GM12892 (cell line): ENCODE data around the gene FBLN2.

ENCODE experiments used
- DNase-seq: peaks from one replicate; pipeline ENCODE4 v3.0.0; 2011; ENCODE audit not compliant: insufficient read length
- FAIRE-seq: peaks from 2 replicates; lab custom pipeline; 2011; peaks lifted over from hg19 to GRCh38; lab: Jason Lieb, UNC
- POLR2A ChIP-seq: IDR thresholded peaks from 2 replicates; pipeline ENCODE4 v1.6.1; 2011; ENCODE audit warnings: low read depth, low read length, control low read depth
- POLR2AphosphoS5 ChIP-seq: IDR thresholded peaks from 2 replicates; pipeline ENCODE4 v1.6.1; 2011; ENCODE audit warnings: low read depth, low read length, control low read depth
- TAF1 ChIP-seq: IDR thresholded peaks from 2 replicates; pipeline ENCODE4 v1.6.1; 2011; ENCODE audit warnings: low read depth, mild to moderate bottlenecking, control low read depth, low read length, borderline replicate concordance

The FBLN2 gene

DNA sequence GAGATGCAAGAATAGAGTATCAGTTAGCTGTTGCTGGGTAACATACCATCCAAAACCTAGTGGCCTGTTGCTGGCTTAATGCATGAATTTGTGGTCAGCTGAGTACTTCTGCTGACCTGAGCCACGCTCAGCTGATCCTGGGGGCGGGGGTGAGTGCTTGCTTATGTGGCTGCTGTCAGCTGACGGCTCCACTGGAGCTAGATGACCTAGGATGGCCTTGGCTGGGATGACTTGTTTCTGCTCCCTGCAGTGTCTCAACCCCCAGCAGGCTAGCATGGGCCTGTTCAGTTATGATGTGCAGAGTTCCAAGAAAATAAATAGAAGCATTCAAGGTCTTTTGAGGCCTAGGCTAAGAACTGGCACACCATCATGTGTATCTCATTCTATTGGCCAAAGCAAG is 63.9 kb downstream of the FBLN2 start:
- no peak for TF ChIP-seq POLR2A
- no peak for TF ChIP-seq POLR2AphosphoS5
- no peak for TF ChIP-seq TAF1
- FAIRE-seq (no peak), DNase-seq (no peak)

DNA sequence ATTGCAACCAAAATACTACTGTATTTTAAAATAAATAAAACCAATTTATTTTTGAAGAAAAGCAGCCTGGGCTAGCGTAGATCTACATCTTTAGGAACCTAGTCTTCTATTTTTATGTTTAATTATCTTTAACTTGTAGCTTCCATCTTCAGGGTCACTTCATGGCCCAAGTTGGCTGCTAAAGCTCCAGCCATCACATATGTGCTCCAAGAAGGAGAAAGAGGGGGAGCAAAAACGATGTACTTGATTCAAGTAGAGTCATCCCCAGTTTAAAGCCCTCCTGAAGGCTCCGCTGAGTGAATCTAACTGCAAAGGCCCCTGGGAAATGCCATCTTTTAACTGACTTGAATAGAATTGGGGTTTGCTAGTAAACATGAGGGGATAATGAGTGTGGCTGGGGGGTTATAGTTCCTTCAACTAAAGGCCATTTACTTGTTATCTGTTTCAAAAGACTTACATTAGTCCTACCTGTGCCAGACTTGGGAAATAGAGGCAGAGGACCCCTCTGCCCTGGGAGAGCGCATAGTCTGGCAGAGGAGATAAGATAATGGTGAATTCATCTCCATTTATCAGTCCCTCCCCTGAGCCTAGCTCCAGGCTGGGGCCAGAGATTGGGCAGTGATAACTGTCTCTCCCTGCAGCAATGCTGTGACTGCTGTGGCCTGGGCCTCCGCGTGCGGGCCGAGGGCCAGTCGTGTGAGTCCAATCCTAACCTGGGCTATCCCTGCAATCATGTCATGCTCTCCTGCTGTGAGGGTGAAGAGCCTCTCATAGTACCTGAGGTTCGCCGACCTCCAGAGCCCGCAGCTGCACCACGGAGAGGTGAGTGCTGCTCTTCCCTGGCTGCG is 64.6 kb downstream of the FBLN2 start:
- no peak for DNase-seq
- TF ChIP-seq POLR2AphosphoS5 (no peak), POLR2A (no peak), TAF1 (no peak)
- FAIRE-seq: no peak

DNA sequence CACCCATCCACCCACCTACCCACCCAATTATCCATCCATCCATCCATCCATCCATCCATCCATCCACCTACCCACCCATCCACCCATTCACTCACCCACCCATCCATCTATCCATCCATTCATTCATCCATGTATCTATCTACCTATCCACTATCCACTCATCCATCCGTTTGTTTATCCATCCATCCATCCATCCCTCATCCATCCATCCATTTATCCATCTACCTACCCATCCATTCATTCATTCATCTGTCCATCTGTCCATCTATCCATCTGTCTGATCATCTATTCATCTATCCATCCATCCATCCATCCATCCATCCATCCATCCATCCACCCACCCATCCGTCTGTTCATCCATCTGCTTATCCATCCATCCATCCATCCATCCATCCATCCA is 65.7 kb downstream of the FBLN2 start:
- DNase-seq: no peak
- FAIRE-seq: no peak
- TF ChIP-seq POLR2AphosphoS5: no peak
- no peak for TF ChIP-seq POLR2A
- no peak for TF ChIP-seq TAF1

DNA sequence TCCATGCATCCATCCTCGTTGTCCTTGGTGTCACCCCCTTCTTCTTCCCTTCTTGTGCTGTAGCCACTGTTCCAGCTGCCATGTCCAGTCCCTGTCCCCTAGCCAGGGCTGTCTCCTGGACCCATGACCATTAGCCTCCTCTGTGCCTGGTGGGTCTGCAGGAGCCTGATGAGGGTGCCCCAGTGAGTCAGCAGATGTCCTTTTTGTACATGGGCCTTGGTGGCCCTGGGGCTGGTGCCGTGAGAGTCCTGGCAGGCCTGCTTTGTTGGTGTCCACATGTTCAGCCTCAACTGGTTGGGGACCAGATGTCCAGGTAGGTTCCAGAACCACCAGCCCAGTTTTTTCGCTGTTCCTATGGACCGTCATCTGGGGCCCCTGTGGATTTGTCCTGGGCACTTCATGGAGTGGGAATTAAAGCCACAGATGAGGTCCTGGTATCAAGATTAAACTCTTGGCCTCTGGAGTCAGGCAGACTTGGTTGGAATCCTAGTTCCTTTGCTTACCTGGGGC is 66.1 kb downstream of the FBLN2 start:
- no peak for FAIRE-seq
- TF ChIP-seq POLR2AphosphoS5 (no peak), POLR2A (no peak), TAF1 (no peak)
- no peak for DNase-seq

DNA sequence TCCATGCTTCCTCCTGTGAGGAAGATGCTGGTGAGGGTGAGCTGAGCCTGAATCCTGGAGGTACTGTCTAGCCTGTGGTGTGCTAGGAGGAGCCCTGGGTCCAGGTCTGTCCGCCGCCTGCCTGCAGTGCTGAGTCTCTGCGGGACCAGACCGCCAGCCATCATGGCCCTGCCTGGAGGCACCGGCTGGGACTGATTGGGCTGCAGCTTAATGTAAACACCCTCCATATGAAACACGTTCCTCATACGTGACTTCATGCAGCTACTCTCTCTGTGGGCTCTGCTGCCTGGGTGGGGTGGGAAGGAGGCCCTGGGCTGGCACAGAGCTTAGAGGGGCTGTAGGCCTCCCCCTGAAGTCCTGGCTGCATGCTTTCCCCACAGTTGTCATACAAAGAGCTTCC is 67.4 kb downstream of the FBLN2 start:
- TF ChIP-seq POLR2AphosphoS5: no peak
- TF ChIP-seq POLR2A: no peak
- TF ChIP-seq TAF1: no peak
- no peak for FAIRE-seq
- DNase-seq: no peak

DNA sequence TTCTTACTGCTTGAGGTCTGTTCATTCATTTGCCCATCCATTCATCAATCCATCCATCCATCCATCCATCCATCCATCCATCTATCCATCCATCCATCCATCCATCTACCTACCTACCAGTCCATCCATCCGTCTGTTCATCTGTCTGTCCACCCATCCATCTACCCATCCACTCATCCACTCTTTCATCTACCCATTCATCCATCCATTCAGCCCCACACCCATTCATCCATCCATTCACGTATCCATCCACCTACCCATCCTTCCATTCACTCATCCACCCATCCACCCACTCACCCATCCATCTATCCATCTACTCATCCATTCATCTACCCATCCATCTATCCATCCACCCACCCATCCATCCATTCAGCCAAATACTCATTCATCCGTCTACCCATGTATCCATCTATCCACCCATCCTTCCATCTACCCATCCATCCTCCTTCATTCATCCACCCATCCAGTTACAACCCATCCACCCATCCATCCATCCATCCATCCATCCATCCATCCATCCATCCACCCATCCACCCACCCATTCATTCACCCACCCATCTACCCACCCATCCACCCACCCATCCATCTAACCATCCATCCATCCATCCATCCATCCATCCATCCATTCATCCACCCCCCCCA is 68.3 kb downstream of the FBLN2 start:
- FAIRE-seq (no peak), DNase-seq (no peak)
- no peak for TF ChIP-seq POLR2A
- no peak for TF ChIP-seq TAF1
- TF ChIP-seq POLR2AphosphoS5: no peak

DNA sequence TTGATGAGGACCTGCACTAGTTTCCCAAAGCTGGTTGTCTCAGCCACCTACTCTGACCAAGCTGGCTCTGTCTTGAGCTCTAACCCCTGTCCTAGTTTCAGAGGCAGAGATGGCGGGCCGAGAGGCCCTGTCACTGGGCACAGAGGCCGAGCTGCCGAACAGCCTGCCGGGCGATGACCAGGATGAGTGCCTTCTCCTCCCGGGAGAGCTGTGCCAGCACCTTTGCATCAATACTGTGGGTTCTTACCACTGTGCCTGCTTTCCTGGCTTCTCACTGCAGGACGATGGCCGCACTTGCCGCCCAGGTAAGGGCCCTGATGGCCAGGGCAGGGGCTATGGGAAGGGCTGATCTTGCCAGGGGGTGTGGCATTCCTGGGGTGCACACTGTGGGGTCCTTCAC is 69.1 kb downstream of the FBLN2 start:
- no peak for FAIRE-seq
- DNase-seq: no peak
- TF ChIP-seq POLR2AphosphoS5 (no peak), POLR2A (no peak), TAF1 (no peak)

DNA sequence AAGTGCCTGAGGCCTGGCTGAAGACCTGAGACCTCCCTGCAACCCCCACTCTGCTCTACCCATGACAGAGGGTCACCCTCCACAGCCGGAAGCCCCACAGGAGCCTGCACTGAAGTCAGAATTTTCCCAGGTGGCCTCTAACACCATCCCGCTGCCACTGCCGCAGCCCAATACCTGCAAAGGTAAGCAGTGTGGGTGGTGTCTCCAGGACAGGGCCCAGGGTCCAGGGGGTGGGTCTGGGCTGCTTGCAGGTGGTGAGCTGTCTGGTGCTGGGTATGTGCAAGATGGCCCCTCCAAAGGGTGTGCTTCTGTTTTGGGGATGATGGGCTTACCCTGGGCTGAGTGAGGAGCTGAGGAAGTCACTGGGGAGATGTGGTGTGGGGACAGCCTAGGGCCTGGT is 69.9 kb downstream of the FBLN2 start:
- TF ChIP-seq POLR2A (no peak), TAF1 (no peak), POLR2AphosphoS5 (no peak)
- no peak for FAIRE-seq

DNA sequence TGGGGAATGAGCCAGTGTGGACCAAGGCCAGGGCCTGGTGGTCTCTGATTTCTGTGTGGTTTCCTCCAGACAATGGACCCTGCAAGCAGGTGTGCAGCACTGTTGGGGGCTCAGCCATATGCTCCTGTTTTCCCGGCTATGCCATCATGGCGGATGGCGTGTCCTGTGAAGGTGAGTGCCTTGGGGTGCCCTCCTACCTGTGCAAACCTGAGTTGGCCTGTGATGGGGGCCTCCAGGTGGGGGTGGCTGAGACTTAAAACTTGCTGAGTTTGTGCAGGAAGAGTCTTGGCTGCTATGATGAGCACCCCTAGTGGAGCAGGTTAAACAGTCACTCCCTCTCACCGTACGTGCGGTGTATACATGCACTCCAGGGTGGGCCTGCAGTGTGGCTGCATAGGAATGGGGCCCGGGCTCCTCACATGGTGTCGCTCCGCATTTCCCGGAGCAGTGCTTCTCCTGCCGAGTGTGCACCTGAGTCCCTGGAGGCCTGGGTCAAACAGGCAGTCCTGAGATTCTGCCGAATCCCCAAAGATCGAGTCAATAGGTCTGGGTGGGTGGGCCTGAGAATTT is 70.8 kb downstream of the FBLN2 start:
- FAIRE-seq (no peak), DNase-seq (no peak)
- TF ChIP-seq POLR2A: no peak
- no peak for TF ChIP-seq POLR2AphosphoS5

More for the DNA sequence above, 69.9 kb downstream of the FBLN2 start:
- DNase-seq: no peak

DNA sequence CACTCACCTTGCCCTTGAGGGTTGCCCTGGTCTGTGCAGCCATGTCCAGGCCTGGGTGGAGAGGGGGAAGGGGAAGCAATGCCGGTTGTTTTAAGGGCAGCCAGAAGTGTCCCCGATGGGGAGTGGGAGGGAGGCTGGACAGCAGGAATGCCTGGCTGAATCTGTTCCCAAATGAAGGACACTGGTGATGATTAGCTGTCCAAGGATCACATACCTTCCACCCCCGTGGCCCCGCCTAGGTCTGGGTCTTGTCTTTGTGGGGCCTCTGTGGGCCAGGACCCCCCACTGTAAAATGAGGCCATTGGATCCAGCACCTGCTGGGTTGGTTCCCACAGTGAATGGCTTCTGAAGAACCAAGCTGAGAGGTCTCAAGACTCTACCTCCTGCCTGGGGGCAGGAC is 71.4 kb downstream of the FBLN2 start:
- TF ChIP-seq POLR2A (no peak), TAF1 (no peak), POLR2AphosphoS5 (no peak)
- FAIRE-seq (no peak), DNase-seq (no peak)

DNA sequence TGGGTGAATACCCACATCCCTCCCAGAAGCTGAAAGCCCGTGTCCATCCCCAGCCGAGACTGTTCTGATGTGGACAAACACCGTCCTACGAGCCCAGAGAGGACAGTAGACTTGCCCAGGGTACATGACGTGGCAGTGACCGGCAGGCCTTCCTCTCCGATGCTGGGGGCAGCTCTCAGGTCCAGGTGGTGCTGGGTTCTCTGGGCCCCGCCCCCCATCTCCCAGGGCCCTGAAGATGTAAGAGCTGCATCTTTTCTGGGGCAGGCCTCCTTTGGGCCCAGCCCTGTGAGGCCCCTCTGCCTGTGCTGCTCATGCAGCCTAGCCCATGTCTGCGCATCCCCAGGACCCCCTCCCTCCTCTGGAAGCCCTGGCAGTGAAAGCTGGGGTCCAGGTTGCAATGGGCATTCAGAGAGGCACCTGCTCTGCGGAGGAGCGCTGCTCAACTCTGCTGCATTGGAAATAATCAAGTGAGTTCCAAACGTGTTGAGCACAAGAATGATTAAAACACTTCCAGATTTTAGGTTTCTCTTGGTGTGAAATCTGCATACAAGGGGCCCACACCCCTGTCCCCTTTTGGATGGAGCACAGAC is 71.9 kb downstream of the FBLN2 start:
- DNase-seq (no peak), FAIRE-seq (no peak)
- TF ChIP-seq POLR2AphosphoS5: no peak
- TF ChIP-seq TAF1: no peak
- TF ChIP-seq POLR2A: no peak
